Kasumi-1 (cell line): ENCODE data around the gene NOG.

ENCODE experiments used
- DNase-seq, 2 experiments: peaks; one replicate each; lab custom pipeline; 2025; lab: John Stamatoyannopoulos, UW

NOG gene

GRCh38 chr17:56593646-56594319 lies at the start of gene NOG:
NOG (plus strand) TSS chr17:56593699; CDS start chr17:56594224, 525 bp downstream.
- peak in 1 of 2 experiments; percentile 79 for DNase-seq

- no peak for DNase-seq
These were observed 48.4 kb upstream of the NOG start for GRCh38 chr17:56545106-56545505.

GRCh38 chr17:56545930-56546329 lies 47.6 kb upstream of the NOG start:
- no peak for DNase-seq

- no peak for DNase-seq
These were observed 44.8 kb upstream of the NOG start for GRCh38 chr17:56548661-56549060.

- no peak for DNase-seq
These were observed 44.0 kb upstream of the NOG start for GRCh38 chr17:56549501-56549900.

- no peak for DNase-seq
These were observed 35.8 kb upstream of the NOG start for GRCh38 chr17:56557682-56558081.

GRCh38 chr17:56558088-56558487 lies 35.4 kb upstream of the NOG start:
- no peak for DNase-seq

GRCh38 chr17:56570199-56570598 lies 23.3 kb upstream of the NOG start:
- DNase-seq: no peak

- DNase-seq: no peak
These were observed 22.0 kb upstream of the NOG start for GRCh38 chr17:56571456-56571855.

GRCh38 chr17:56577190-56577842 lies 16.2 kb upstream of the NOG start:
- peak in 1 of 2 experiments; percentile 54 for DNase-seq

GRCh38 chr17:56577843-56578204 lies 15.7 kb upstream of the NOG start:
- DNase-seq: peak; percentile 40 to 54

GRCh38 chr17:56581635-56582627 lies 11.6 kb upstream of the NOG start:
- no peak for DNase-seq

GRCh38 chr17:56583772-56584171 lies 9.7 kb upstream of the NOG start:
- DNase-seq: no peak

- no peak for DNase-seq
These were observed 6.2 kb upstream of the NOG start for GRCh38 chr17:56587298-56587697.

- peak; percentile 70 to 78 for DNase-seq
These were observed 913 bp upstream of the NOG start for GRCh38 chr17:56592487-56593085.

GRCh38 chr17:56593086-56593645 lies 333 bp upstream of the NOG start:
- peak; percentile 78 to 83 for DNase-seq

- peak; percentile 59 to 63 for DNase-seq
These were observed 1.0 kb downstream of the NOG start for GRCh38 chr17:56594320-56595107.

GRCh38 chr17:56595108-56595418 lies 1.6 kb downstream of the NOG start:
- DNase-seq: no peak

- peak; percentile 58 to 68 for DNase-seq
These were observed 2.6 kb downstream of the NOG start for GRCh38 chr17:56595831-56596690.
